Loucy (cell line): ENCODE measurements around the gene PLEKHA5.

Source experiments
- H2AFZ ChIP-seq: fragments of 200-600 bp; sonication (generic); 2 replicates; pipeline ENCODE4 v1.6.0; 2016; ENCODE audit warnings: antibody characterized with exemption, mild to moderate bottlenecking, low read length, moderate library complexity
- H3F3A ChIP-seq: fragments of 200-600 bp; 2 replicates; pipeline ENCODE4 v1.6.0; 2016; ENCODE audit warnings: antibody characterized with exemption, low read depth, mild to moderate bottlenecking
- H3K27me3 ChIP-seq: fragments of 200-600 bp; sonication (generic); 2 replicates; pipeline ENCODE4 v1.6.1; 2014; ENCODE audit warnings: low read length, mild to moderate bottlenecking; ENCODE audit not compliant: insufficient read depth, poor library complexity, severe bottlenecking
- H3K36me3 ChIP-seq: fragments of 200-600 bp; sonication (generic); 2 replicates; pipeline ENCODE4 v1.6.1; 2016; ENCODE audit warnings: low read length; ENCODE audit not compliant: insufficient read depth
- H3K4me1 ChIP-seq: fragments of 200-600 bp; sonication (generic); 2 replicates; pipeline ENCODE4 v1.5.1; 2014; ENCODE audit warnings: low read length, mild to moderate bottlenecking; ENCODE audit not compliant: insufficient read depth, poor library complexity, severe bottlenecking
- H3K4me2 ChIP-seq: fragments of 200-600 bp; sonication (generic); 2 replicates; pipeline ENCODE4 v1.6.0; 2014; ENCODE audit warnings: antibody characterized with exemption, low read length, low read depth, mild to moderate bottlenecking; ENCODE audit not compliant: poor library complexity, severe bottlenecking
- H3K4me3 ChIP-seq: fragments of 200-600 bp; sonication (generic); 2 replicates; pipeline ENCODE4 v1.5.1; 2014; ENCODE audit warnings: low read length, mild to moderate bottlenecking, mixed read lengths; ENCODE audit not compliant: poor library complexity, severe bottlenecking
- H3K79me2 ChIP-seq: fragments of 200-600 bp; sonication (generic); 2 replicates; pipeline ENCODE4 v1.6.1; 2014; ENCODE audit warnings: low read length; ENCODE audit not compliant: insufficient read depth
- H3K9ac ChIP-seq: fragments of 200-600 bp; sonication (generic); 2 replicates; pipeline ENCODE4 v1.6.0; 2014; ENCODE audit warnings: mild to moderate bottlenecking, low read depth, low read length, moderate library complexity; ENCODE audit not compliant: poor library complexity, severe bottlenecking
- H3K9me2 ChIP-seq: fragments of 200-600 bp; sonication (generic); replicated peaks from 2 replicates; pipeline ENCODE4 v1.6.1; 2016; ENCODE audit warnings: low read depth, low read length, mixed read lengths
- H3K9me3 ChIP-seq: fragments of 200-600 bp; sonication (generic); 2 replicates; pipeline ENCODE4 v1.6.1; 2014; ENCODE audit warnings: mild to moderate bottlenecking, antibody characterized with exemption, low read length, low read depth; ENCODE audit not compliant: insufficient read depth
- H4K20me1 ChIP-seq: fragments of 200-600 bp; sonication (generic); 2 replicates; pipeline ENCODE4 v1.6.0; 2014; ENCODE audit warnings: antibody characterized with exemption, low read length, mild to moderate bottlenecking; ENCODE audit not compliant: insufficient read depth, poor library complexity, severe bottlenecking
- CTCF ChIP-seq: fragments of 200-600 bp; sonication (generic); conservative IDR thresholded peaks from 2 replicates; pipeline ENCODE4 v1.5.1; 2014; ENCODE audit warnings: mild to moderate bottlenecking, antibody characterized with exemption, low read length
- EZH2phosphoT487 ChIP-seq: fragments of 200-600 bp; IDR thresholded peaks from 2 replicates; pipeline ENCODE4 v1.6.1; 2018; ENCODE audit warnings: antibody characterized with exemption, mild to moderate bottlenecking, moderate library complexity, borderline replicate concordance

Gene PLEKHA5

GRCh38 chr12:19215115-19215514, 85.6 kb downstream of the PLEKHA5 start:
- H3K79me2 ChIP-seq = no peaks in the 10 kb centered on the region
- no peaks in the 10 kb centered on the region for H3K9me2 ChIP-seq
- no peaks in the 10 kb centered on the region for H3K9me3 ChIP-seq
- H3K9ac ChIP-seq = no peak overlapping the region
- H3K4me1 ChIP-seq = peaks cover 4% of the 10 kb centered on the region
- no peaks in the 10 kb centered on the region for H3F3A ChIP-seq
- H3K36me3 ChIP-seq = no peaks in the 10 kb centered on the region
- H3K27me3 ChIP-seq = no peaks in the 10 kb centered on the region
- no peaks in the 10 kb centered on the region for H4K20me1 ChIP-seq
- no peak overlapping the region for H3K4me3 ChIP-seq
- no peak overlapping the region for H3K4me2 ChIP-seq
- TF ChIP-seq EZH2phosphoT487 (no peak), CTCF (no peak)
- no peak overlapping the region for H2AFZ ChIP-seq

- no peaks in the 10 kb centered on the region for H3K36me3 ChIP-seq
- H3K9me3 ChIP-seq = no peaks in the 10 kb centered on the region
- TF ChIP-seq EZH2phosphoT487 = no peak
- H3K4me2 ChIP-seq = no peak overlapping the region
- H2AFZ ChIP-seq = no peak overlapping the region
- no peaks in the 10 kb centered on the region for H4K20me1 ChIP-seq
- no peaks in the 10 kb centered on the region for H3K27me3 ChIP-seq
- H3K9ac ChIP-seq = no peak overlapping the region
- peaks cover 4% of the 10 kb centered on the region for H3K4me1 ChIP-seq
- no peaks in the 10 kb centered on the region for H3F3A ChIP-seq
- H3K9me2 ChIP-seq = no peaks in the 10 kb centered on the region
- H3K79me2 ChIP-seq = no peaks in the 10 kb centered on the region
- no peak overlapping the region for H3K4me3 ChIP-seq
Observed at GRCh38 chr12:19217446-19217845, 87.9 kb downstream of the PLEKHA5 start.

GRCh38 chr12:19220205-19220604, 90.7 kb downstream of the PLEKHA5 start:
- Histone ChIP-seq H3K9me3 (no peaks in the 10 kb centered on the region), H3K79me2 (no peaks in the 10 kb centered on the region), H3K9me2 (no peaks in the 10 kb centered on the region), H3K36me3 (no peaks in the 10 kb centered on the region), H3K4me2 (peak overlapping the region; percentile 11), H3K27me3 (no peaks in the 10 kb centered on the region), H3K9ac (no peak overlapping the region), H3K4me3 (no peak overlapping the region), H3F3A (no peaks in the 10 kb centered on the region), H3K4me1 (no peaks in the 10 kb centered on the region), H2AFZ (no peak overlapping the region), H4K20me1 (no peaks in the 10 kb centered on the region)
- TF ChIP-seq EZH2phosphoT487 (no peak), CTCF (no peak)

GRCh38 chr12:19220852-19221466, 91.4 kb downstream of the PLEKHA5 start:
- no peaks in the 10 kb centered on the region for H3K9me3 ChIP-seq
- H3K4me3 ChIP-seq = no peak overlapping the region
- no peaks in the 10 kb centered on the region for H3K79me2 ChIP-seq
- H3K4me2 ChIP-seq = no peak overlapping the region
- H2AFZ ChIP-seq = no peak overlapping the region
- no peaks in the 10 kb centered on the region for H3K9me2 ChIP-seq
- TF ChIP-seq EZH2phosphoT487 (no peak), CTCF (no peak)
- H3F3A ChIP-seq = no peaks in the 10 kb centered on the region
- no peak overlapping the region for H3K9ac ChIP-seq
- no peaks in the 10 kb centered on the region for H4K20me1 ChIP-seq
- H3K4me1 ChIP-seq = no peaks in the 10 kb centered on the region
- no peaks in the 10 kb centered on the region for H3K36me3 ChIP-seq
- H3K27me3 ChIP-seq = no peaks in the 10 kb centered on the region
